ENCODE results near the gene NTNG1.

Gene NTNG1

DNA sequence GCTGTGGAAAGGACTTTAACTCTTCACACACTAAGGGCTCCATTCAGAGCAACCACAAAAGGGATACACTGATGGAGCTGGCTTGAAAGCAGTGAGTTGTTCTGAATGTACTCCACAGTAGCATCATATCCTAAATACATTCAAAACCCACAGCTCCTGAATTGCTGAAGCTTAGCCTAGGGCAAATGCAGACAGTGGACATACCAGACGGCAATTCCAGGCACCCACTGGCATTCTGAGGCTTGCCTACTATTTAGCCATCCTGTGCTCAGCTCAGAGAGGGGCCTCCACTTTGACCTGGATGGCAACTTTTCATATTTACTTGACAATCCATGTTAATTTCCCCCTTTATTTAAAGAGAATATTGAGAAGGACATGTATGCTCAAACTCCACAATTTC is 303.5 kb downstream of the NTNG1 start:
- Histone ChIP-seq H3F3A (ENCODE audit: insufficient read depth, low read length) (no peaks in the 10 kb centered on the region), H2AFZ (ENCODE audit: low read length) (no peak overlapping the region), H4K20me1 (ENCODE audit: insufficient read depth, low read length) (no peaks in the 10 kb centered on the region), H3K27me3 (replicated peaks; ENCODE audit: insufficient read depth, low read length) (no peaks in the 10 kb centered on the region), H3K4me3 (ENCODE audit: low read length) (no peak overlapping the region), H3K9me3 (replicated peaks; ENCODE audit: insufficient read depth, low read length) (no peaks in the 10 kb centered on the region), H3K9ac (ENCODE audit: low read length) (no peak overlapping the region), H3K27ac (ENCODE audit: low read length) (no peak overlapping the region), H3K9me2 (replicated peaks; ENCODE audit: insufficient read depth, low read length) (no peaks in the 10 kb centered on the region), H3K79me2 (ENCODE audit: low read length) (no peaks in the 10 kb centered on the region), H3K36me3 (replicated peaks; ENCODE audit: insufficient read depth, low read length) (no peaks in the 10 kb centered on the region), H3K4me1 (ENCODE audit: low read length) (no peaks in the 10 kb centered on the region), H3K4me2 (ENCODE audit: low read depth, low read length) (no peak overlapping the region)
- no peak for TF ChIP-seq EZH2 (optimal IDR thresholded peaks at IDR 0.05; ENCODE audit: low read depth, low read length)
- TF ChIP-seq, protein P1, sequence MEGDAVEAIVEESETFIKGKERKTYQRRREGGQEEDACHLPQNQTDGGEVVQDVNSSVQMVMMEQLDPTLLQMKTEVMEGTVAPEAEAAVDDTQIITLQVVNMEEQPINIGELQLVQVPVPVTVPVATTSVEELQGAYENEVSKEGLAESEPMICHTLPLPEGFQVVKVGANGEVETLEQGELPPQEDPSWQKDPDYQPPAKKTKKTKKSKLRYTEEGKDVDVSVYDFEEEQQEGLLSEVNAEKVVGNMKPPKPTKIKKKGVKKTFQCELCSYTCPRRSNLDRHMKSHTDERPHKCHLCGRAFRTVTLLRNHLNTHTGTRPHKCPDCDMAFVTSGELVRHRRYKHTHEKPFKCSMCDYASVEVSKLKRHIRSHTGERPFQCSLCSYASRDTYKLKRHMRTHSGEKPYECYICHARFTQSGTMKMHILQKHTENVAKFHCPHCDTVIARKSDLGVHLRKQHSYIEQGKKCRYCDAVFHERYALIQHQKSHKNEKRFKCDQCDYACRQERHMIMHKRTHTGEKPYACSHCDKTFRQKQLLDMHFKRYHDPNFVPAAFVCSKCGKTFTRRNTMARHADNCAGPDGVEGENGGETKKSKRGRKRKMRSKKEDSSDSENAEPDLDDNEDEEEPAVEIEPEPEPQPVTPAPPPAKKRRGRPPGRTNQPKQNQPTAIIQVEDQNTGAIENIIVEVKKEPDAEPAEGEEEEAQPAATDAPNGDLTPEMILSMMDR (IDR thresholded peaks at IDR 0.05; ENCODE audit: low read length): no peak
- TF ChIP-seq EZH2phosphoT487 (IDR thresholded peaks at IDR 0.05; ENCODE audit: low read length): no peak
- DNase-seq: no peak

DNA sequence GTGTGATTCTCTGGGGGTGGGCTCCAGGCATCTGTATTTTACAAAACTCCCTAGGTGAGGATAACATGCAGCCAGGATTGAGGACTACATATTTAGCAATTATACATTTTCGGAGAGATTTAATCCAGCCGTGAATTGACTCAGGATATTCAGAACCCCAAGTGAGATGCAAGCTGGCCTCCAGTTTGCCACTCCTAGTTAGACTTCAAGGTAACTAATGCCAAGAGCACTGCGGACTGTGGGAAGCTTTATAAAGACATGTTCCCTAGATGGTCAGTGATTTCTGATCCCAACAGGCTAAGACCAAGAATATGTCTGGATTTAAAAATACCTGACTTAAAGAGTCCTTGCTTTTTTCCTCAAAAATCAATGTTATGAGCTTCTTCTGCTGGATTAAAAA is 308.5 kb downstream of the NTNG1 start:
- Histone ChIP-seq H3K27me3 (replicated peaks; ENCODE audit: insufficient read depth, low read length) (no peaks in the 10 kb centered on the region), H3K79me2 (ENCODE audit: low read length) (no peaks in the 10 kb centered on the region), H3K9me3 (replicated peaks; ENCODE audit: insufficient read depth, low read length) (no peaks in the 10 kb centered on the region), H3K4me1 (ENCODE audit: low read length) (peaks cover 28% of the 10 kb centered on the region), H3K4me2 (ENCODE audit: low read depth, low read length) (no peak overlapping the region), H2AFZ (ENCODE audit: low read length) (no peak overlapping the region), H3K9me2 (replicated peaks; ENCODE audit: insufficient read depth, low read length) (no peaks in the 10 kb centered on the region), H3K36me3 (replicated peaks; ENCODE audit: insufficient read depth, low read length) (no peaks in the 10 kb centered on the region), H3K9ac (ENCODE audit: low read length) (no peak overlapping the region), H3F3A (ENCODE audit: insufficient read depth, low read length) (peaks cover 20% of the 10 kb centered on the region), H4K20me1 (ENCODE audit: insufficient read depth, low read length) (no peaks in the 10 kb centered on the region), H3K4me3 (ENCODE audit: low read length) (no peak overlapping the region), H3K27ac (ENCODE audit: low read length) (no peak overlapping the region)
- TF ChIP-seq EZH2phosphoT487 (IDR thresholded peaks at IDR 0.05; ENCODE audit: low read length) (no peak), EZH2 (optimal IDR thresholded peaks at IDR 0.05; ENCODE audit: low read depth, low read length) (no peak)
- TF ChIP-seq, protein P1 (IDR thresholded peaks at IDR 0.05; ENCODE audit: low read length): no peak
- no peak for DNase-seq

DNA sequence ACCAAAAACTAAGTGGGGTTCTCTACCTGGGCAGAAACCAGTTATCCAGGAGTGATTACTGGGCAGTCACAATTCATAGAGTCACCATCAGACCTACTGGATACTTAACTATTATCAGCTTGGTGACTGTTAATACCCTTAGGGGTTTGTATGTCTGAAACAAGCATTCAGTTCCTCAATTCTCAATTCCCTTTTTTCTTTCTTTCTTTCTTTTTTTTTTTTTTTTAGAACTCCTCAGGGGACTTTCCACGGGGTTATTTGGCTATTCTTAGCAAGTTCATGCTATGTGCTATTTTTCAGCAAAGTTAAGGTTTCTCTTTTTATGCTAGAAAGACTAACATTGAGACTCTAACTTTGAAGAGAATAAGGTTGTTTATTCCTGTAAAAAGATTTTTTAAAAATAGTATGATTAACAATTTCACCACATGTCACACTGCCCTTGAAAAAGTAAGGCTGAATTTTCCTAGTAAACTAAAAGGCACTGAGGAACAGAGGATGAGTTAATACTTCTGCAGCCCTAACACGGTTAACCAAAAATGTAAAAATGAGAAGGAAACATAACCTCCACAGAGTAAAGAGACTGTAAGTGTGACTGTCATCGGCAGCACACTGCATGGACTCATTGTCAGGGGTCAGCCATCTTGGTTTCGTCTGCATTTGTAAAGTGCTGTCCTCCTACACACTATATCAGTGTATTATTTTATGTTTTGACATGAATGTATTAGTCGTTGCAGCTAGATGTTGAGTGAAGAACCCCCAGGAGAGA is 310.2 kb downstream of the NTNG1 start:
- peak overlapping the region; percentile 94 for H3K27ac ChIP-seq (ENCODE audit: low read length)

More for the DNA sequence above, 310.2 kb downstream of the NTNG1 start:
- H3K9me2 ChIP-seq (replicated peaks; ENCODE audit: insufficient read depth, low read length): no peaks in the 10 kb centered on the region
- peak overlapping the region; percentile 30 for H3K4me3 ChIP-seq (ENCODE audit: low read length)
- no peaks in the 10 kb centered on the region for H3K9me3 ChIP-seq (replicated peaks; ENCODE audit: insufficient read depth, low read length)
- peak overlapping the region; percentile 64 for H3K4me2 ChIP-seq (ENCODE audit: low read depth, low read length)
- H2AFZ ChIP-seq (ENCODE audit: low read length): peak overlapping the region; percentile 30
- H3K79me2 ChIP-seq (ENCODE audit: low read length): no peaks in the 10 kb centered on the region
- peak overlapping the region; percentile 65 for H3K9ac ChIP-seq (ENCODE audit: low read length)
- peak; percentile 53 for DNase-seq
- peaks cover 20% of the 10 kb centered on the region for H3F3A ChIP-seq (ENCODE audit: insufficient read depth, low read length)
- H3K36me3 ChIP-seq (replicated peaks; ENCODE audit: insufficient read depth, low read length): no peaks in the 10 kb centered on the region
- H3K27me3 ChIP-seq (replicated peaks; ENCODE audit: insufficient read depth, low read length): no peaks in the 10 kb centered on the region
- peaks cover 28% of the 10 kb centered on the region for H3K4me1 ChIP-seq (ENCODE audit: low read length)
- TF ChIP-seq EZH2phosphoT487 (IDR thresholded peaks at IDR 0.05; ENCODE audit: low read length) (no peak), EZH2 (optimal IDR thresholded peaks at IDR 0.05; ENCODE audit: low read depth, low read length) (no peak)
- TF ChIP-seq, protein P1 (IDR thresholded peaks at IDR 0.05; ENCODE audit: low read length): no peak
- no peaks in the 10 kb centered on the region for H4K20me1 ChIP-seq (ENCODE audit: insufficient read depth, low read length)

All from MM.1S (cell line).